H9 (cell line): ENCODE results near the gene SCGB1A1. TPM values are rescaled to one million over a fixed set of nuclear protein-coding genes. Genes with fewer than 3 reads are reported as not detected.

Experiments
- DNase-seq: peaks from one replicate; pipeline ENCODE4 v3.0.0-alpha.2; 2017
- H2AFZ ChIP-seq: one replicate; pipeline ENCODE4 v1.6.1; 2013; ENCODE audit warnings: mild to moderate bottlenecking, low read length, control low read depth, moderate library complexity
- H2AK5ac ChIP-seq: 2 replicates; pipeline ENCODE4 v1.6.1; 2013; ENCODE audit warnings: low read length, control low read depth, mixed read lengths; ENCODE audit not compliant: insufficient read length
- H2BK120ac ChIP-seq: one replicate; pipeline ENCODE4 v1.6.1; 2013; ENCODE audit warnings: low read depth, mild to moderate bottlenecking, low read length, control low read depth, inconsistent platforms; ENCODE audit not compliant: poor library complexity, severe bottlenecking
- H2BK12ac ChIP-seq: 2 replicates; pipeline ENCODE4 v1.6.1; 2013; ENCODE audit warnings: low read length, control low read depth, mixed read lengths, low read depth; ENCODE audit not compliant: insufficient read length
- H2BK15ac ChIP-seq: 2 replicates; pipeline ENCODE4 v1.6.1; 2013; ENCODE audit warnings: low read depth, low read length, control low read depth
- H2BK20ac ChIP-seq: one replicate; pipeline ENCODE4 v1.6.1; 2013; ENCODE audit warnings: low read depth, mild to moderate bottlenecking, low read length, control low read depth, inconsistent platforms; ENCODE audit not compliant: poor library complexity, severe bottlenecking
- H2BK5ac ChIP-seq: 2 replicates; pipeline ENCODE4 v1.6.1; 2013; ENCODE audit warnings: low read length, control low read depth, mixed read lengths; ENCODE audit not compliant: insufficient read length
- H3K14ac ChIP-seq: 2 replicates; pipeline ENCODE4 v1.6.1; 2013; ENCODE audit warnings: low read length, control low read depth; ENCODE audit not compliant: insufficient read depth
- H3K18ac ChIP-seq: 2 replicates; pipeline ENCODE4 v1.6.1; 2013; ENCODE audit warnings: low read depth, mild to moderate bottlenecking, mixed read lengths, low read length, control low read depth; ENCODE audit not compliant: insufficient read length
- H3K23ac ChIP-seq: 2 replicates; pipeline ENCODE4 v1.6.1; 2013; ENCODE audit warnings: low read length, control low read depth, mixed read lengths, low read depth; ENCODE audit not compliant: insufficient read length
- H3K23me2 ChIP-seq: 2 replicates; pipeline ENCODE4 v1.6.1; 2013; ENCODE audit warnings: low read depth, mild to moderate bottlenecking, mixed read lengths, low read length, control low read depth; ENCODE audit not compliant: insufficient read length, poor library complexity, severe bottlenecking
- H3K27ac ChIP-seq: 2 replicates; pipeline ENCODE4 v1.5.1; 2013; ENCODE audit warnings: low read length, control low read depth, mixed read lengths, low read depth; ENCODE audit not compliant: insufficient read length
- H3K27me3 ChIP-seq: 2 replicates; pipeline ENCODE4 v1.6.1; 2013; ENCODE audit warnings: low read length, control low read depth, inconsistent platforms; ENCODE audit not compliant: insufficient read depth
- H3K4ac ChIP-seq: 2 replicates; pipeline ENCODE4 v1.6.1; 2013; ENCODE audit warnings: low read depth, mild to moderate bottlenecking, control low read depth, inconsistent platforms, low read length, moderate library complexity
- H3K4me1 ChIP-seq: 2 replicates; pipeline ENCODE4 v1.6.1; 2013; ENCODE audit warnings: low read length, control low read depth, inconsistent platforms; ENCODE audit not compliant: insufficient read depth
- H3K4me2 ChIP-seq: 2 replicates; pipeline ENCODE4 v1.6.1; 2013; ENCODE audit warnings: low read length, control low read depth, mixed read lengths; ENCODE audit not compliant: insufficient read length, insufficient read depth
- H3K56ac ChIP-seq: 2 replicates; pipeline ENCODE4 v1.6.1; 2013; ENCODE audit warnings: low read depth, mild to moderate bottlenecking, mixed read lengths, low read length, control low read depth; ENCODE audit not compliant: insufficient read length
- H3K79me1 ChIP-seq: 2 replicates; pipeline ENCODE4 v1.6.1; 2013; ENCODE audit warnings: low read depth, mild to moderate bottlenecking, moderate library complexity, low read length, control low read depth, inconsistent platforms; ENCODE audit not compliant: insufficient read depth, poor library complexity, severe bottlenecking
- H3K79me2 ChIP-seq: 2 replicates; pipeline ENCODE4 v1.6.1; 2013; ENCODE audit warnings: low read length, control low read depth, inconsistent platforms; ENCODE audit not compliant: insufficient read depth
- H3K9ac ChIP-seq: 2 replicates; pipeline ENCODE4 v1.6.1; 2013; ENCODE audit warnings: low read length, control low read depth, mixed read lengths; ENCODE audit not compliant: insufficient read length; ENCODE audit errors: extremely low read depth
- H3K9me3 ChIP-seq: one replicate; pipeline ENCODE4 v1.6.1; 2013; ENCODE audit warnings: low read depth, low read length, inconsistent platforms; ENCODE audit not compliant: control insufficient read depth
- H3T11ph ChIP-seq: one replicate; pipeline ENCODE4 v1.6.1; 2013; ENCODE audit warnings: mild to moderate bottlenecking, low read length, control low read depth, inconsistent platforms
- H4K20me1 ChIP-seq: one replicate; pipeline ENCODE4 v1.6.1; 2013; ENCODE audit not compliant: control insufficient read depth, insufficient read length, insufficient read depth
- H4K5ac ChIP-seq: 2 replicates; pipeline ENCODE4 v1.6.1; 2013; ENCODE audit warnings: low read depth, mild to moderate bottlenecking, mixed read lengths, low read length, control low read depth; ENCODE audit not compliant: insufficient read length
- H4K8ac ChIP-seq: replicated peaks from 2 replicates; pipeline ENCODE4 v1.6.1; 2013; ENCODE audit warnings: low read length, control low read depth, mixed read lengths, low read depth; ENCODE audit not compliant: insufficient read length
- H4K91ac ChIP-seq: 2 replicates; pipeline ENCODE4 v1.6.1; 2013; ENCODE audit warnings: low read depth, mild to moderate bottlenecking, moderate library complexity, mixed read lengths, low read length, control low read depth; ENCODE audit not compliant: insufficient read length
- H3K27ac Mint-ChIP-seq, 3 experiments: 2 replicates in 2 of 3; 3 replicates in 1 of 3; pipeline ENCODE4 v1.8.0; 2020 to 2021; ENCODE audit warnings: mixed read lengths in 3 of 3, mild to moderate bottlenecking in 1 of 3, moderate library complexity in 1 of 3
- H3K27me3 Mint-ChIP-seq: 2 replicates; pipeline ENCODE4 v1.8.0; 2021; ENCODE audit warnings: low read depth, mild to moderate bottlenecking, moderate library complexity, mixed read lengths
- H3K36me3 Mint-ChIP-seq, 3 experiments: 2 replicates in 2 of 3; 3 replicates in 1 of 3; pipeline ENCODE4 v1.8.0; 2020 to 2021; ENCODE audit warnings: low read depth in 3 of 3, mixed read lengths in 3 of 3; ENCODE audit not compliant: insufficient read depth in 1 of 3
- H3K4me1 Mint-ChIP-seq, 2 experiments: 2 replicates each; pipeline ENCODE4 v1.8.0; 2020; ENCODE audit warnings: mixed read lengths in 2 of 2
- H3K4me3 Mint-ChIP-seq, 2 experiments: 2 replicates in 1 of 2; 3 replicates in 1 of 2; pipeline ENCODE4 v1.8.0; 2020 to 2021; ENCODE audit warnings: mild to moderate bottlenecking in 2 of 2, mixed read lengths in 2 of 2, moderate library complexity in 1 of 2
- H3K9me3 Mint-ChIP-seq, 2 experiments: 2 replicates in 1 of 2; 3 replicates in 1 of 2; pipeline ENCODE4 v1.8.0; 2020; ENCODE audit warnings: mild to moderate bottlenecking in 2 of 2, mixed read lengths in 2 of 2, moderate library complexity in 1 of 2
- WGBS: extraction: QIAGEN DNeasy Blood & Tissue Kit; methylation state at CpG from one replicate; pipeline ENCODE4 v1.1.7; 2013; ENCODE audit warnings: missing lambda C conversion rate, low lambda C conversion rate, mixed read lengths; ENCODE audit not compliant: insufficient read length; ENCODE audit errors: extremely low coverage; 5-methylcytosine and 5-hydroxymethylcytosine counted together
- total RNA-seq: library from RNA; stranded (reverse); gene quantifications from 2 replicates; pipeline ENCODE4 v1.2.1, GENCODE V29; 2021
- TF ChIP-seq, protein P1 (sequence below): fragments of 200-600 bp; sonication (generic); conservative IDR thresholded peaks from 3 replicates; pipeline ENCODE4 v1.8.0; 2021; ENCODE audit warnings: antibody characterized with exemption, mild to moderate bottlenecking

Gene SCGB1A1
- total RNA-seq, 1 experiment from 2014 or later, result not detected

DNA sequence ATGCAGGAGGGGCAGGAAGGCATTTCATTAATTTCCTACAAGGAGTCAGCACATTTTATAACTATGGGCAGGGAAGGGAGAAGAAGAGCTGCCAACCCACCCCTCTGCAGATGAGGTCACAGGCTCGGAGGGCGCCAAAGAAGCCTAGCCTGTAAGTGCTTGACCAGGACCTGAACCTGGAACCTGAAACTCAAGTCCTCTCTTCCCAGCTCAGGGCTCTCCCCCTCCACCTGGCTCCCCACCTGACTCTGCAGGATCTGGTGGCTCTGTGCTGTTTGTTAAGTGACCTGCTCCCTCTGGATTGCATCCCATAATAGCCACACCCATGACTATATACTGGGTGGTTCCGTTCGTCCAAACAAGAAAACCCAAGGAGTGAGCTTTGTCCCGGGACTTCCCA, 27.3 kb downstream of the SCGB1A1 start:
- H3K4me2 ChIP-seq, result no peak overlapping the region
- H3T11ph ChIP-seq, result no peak overlapping the region
- no peak overlapping the region for H2BK5ac ChIP-seq
- no peak for DNase-seq
- no peak overlapping the region for H4K5ac ChIP-seq
- Mint-ChIP-seq H3K4me1 (peaks cover 4 to 9% of the 10 kb centered on the region in 2 experiments), H3K9me3 (no peaks in the 10 kb centered on the region), H3K27me3 (peaks cover 12% of the 10 kb centered on the region), H3K36me3 (no peaks in the 10 kb centered on the region), H3K27ac (no peak overlapping the region), H3K4me3 (no peak overlapping the region)
- H2AFZ ChIP-seq, result no peak overlapping the region
- no peaks in the 10 kb centered on the region for H4K20me1 ChIP-seq
- H2BK15ac ChIP-seq, result no peak overlapping the region
- no peaks in the 10 kb centered on the region for H3K9me3 ChIP-seq
- TF ChIP-seq, protein P1, sequence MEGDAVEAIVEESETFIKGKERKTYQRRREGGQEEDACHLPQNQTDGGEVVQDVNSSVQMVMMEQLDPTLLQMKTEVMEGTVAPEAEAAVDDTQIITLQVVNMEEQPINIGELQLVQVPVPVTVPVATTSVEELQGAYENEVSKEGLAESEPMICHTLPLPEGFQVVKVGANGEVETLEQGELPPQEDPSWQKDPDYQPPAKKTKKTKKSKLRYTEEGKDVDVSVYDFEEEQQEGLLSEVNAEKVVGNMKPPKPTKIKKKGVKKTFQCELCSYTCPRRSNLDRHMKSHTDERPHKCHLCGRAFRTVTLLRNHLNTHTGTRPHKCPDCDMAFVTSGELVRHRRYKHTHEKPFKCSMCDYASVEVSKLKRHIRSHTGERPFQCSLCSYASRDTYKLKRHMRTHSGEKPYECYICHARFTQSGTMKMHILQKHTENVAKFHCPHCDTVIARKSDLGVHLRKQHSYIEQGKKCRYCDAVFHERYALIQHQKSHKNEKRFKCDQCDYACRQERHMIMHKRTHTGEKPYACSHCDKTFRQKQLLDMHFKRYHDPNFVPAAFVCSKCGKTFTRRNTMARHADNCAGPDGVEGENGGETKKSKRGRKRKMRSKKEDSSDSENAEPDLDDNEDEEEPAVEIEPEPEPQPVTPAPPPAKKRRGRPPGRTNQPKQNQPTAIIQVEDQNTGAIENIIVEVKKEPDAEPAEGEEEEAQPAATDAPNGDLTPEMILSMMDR, result no peak
- H3K14ac ChIP-seq, result no peak overlapping the region
- H3K27ac ChIP-seq, result no peak overlapping the region
- H4K91ac ChIP-seq, result no peak overlapping the region
- no peaks in the 10 kb centered on the region; the same call in 1 of the 2 replicates for H3K79me2 ChIP-seq
- no peaks in the 10 kb centered on the region for H3K27me3 ChIP-seq
- H2BK120ac ChIP-seq, result no peak overlapping the region
- WGBS, result no CpG with 5 or more reads among the region's 5 CpGs
- no peak overlapping the region for H4K8ac ChIP-seq
- H3K23me2 ChIP-seq, result no peaks in the 10 kb centered on the region
- H3K18ac ChIP-seq, result no peak overlapping the region
- no peak overlapping the region for H2BK12ac ChIP-seq
- H2BK20ac ChIP-seq, result no peak overlapping the region
- H3K79me1 ChIP-seq, result no peaks in the 10 kb centered on the region
- H3K4me1 ChIP-seq, result peaks cover 3% of the 10 kb centered on the region; the same call in 1 of the 2 replicates
- no peak overlapping the region for H3K9ac ChIP-seq
- H3K56ac ChIP-seq, result no peak overlapping the region
- H3K4ac ChIP-seq, result no peak overlapping the region
- no peak overlapping the region for H2AK5ac ChIP-seq
- H3K23ac ChIP-seq, result no peak overlapping the region
